Left lung (tissue), 10 donors: Measurements from ENCODE around the gene PADI2. TPM values are rescaled to one million over a fixed set of nuclear protein-coding genes. Genes with fewer than 3 reads are reported as not detected.

ENCODE experiments used
- ATAC-seq: fragments of 200-7000 bp; cut with Tn5 transposase; one replicate; pipeline ENCODE4 v1.9.1; 2020; ENCODE audit warnings: moderate library complexity
- DNase-seq, 4 donors: peaks; one replicate each; pipeline ENCODE4 v3.0.0-alpha.2; 2013 to 2020
- H3K27ac ChIP-seq, 2 donors: fragments of 200-600 bp; sonication (generic) in 1 of 2; one replicate each; pipeline versions ENCODE4 v1.5.0 to v1.8.0; 2020 to 2021
- H3K27me3 ChIP-seq, 2 donors: fragments of 200-600 bp; sonication (generic) in 1 of 2; one replicate each; pipeline versions ENCODE4 v1.5.0 to v1.8.0; 2020 to 2021
- H3K36me3 ChIP-seq, 2 donors: fragments of 200-600 bp; sonication (generic) in 1 of 2; one replicate each; pipeline versions ENCODE4 v1.5.0 to v1.8.0; 2020 to 2021
- H3K4me1 ChIP-seq, 2 donors: fragments of 200-600 bp; one replicate each; pipeline ENCODE4 v1.8.0; 2021
- H3K4me3 ChIP-seq, 2 donors: fragments of 200-600 bp; sonication (generic) in 1 of 2; one replicate each; pipeline versions ENCODE4 v1.5.0 to v1.8.0; 2020 to 2021; ENCODE audit warnings: mild to moderate bottlenecking in 1 of 2
- H3K9me3 ChIP-seq, 2 donors: fragments of 200-600 bp; sonication (generic) in 1 of 2; one replicate each; pipeline versions ENCODE4 v1.5.0 to v1.8.0; 2020 to 2021
- CTCF ChIP-seq, 2 donors: fragments of 200-600 bp; sonication (generic) in 1 of 2; IDR thresholded peaks; one replicate each; pipeline versions ENCODE4 v1.5.0 to v1.8.0; 2021; ENCODE audit warnings: antibody characterized with exemption in 2 of 2
- intact Hi-C, 2 donors: fragments of 100-400 bp; cut with DNase I; formaldehyde crosslinking; loops; one replicate each; pipeline versions ENCODE4 v1.11.2 to v1.14.2; 2022
- polyA plus RNA-seq, 6 donors: library from polyadenylated mRNA; unstranded; fragments of 120-200 nt; gene quantifications; one replicate each; pipeline ENCODE4 v1.2.1, GENCODE V29; 2013; ENCODE audit not compliant: insufficient read length in 6 of 6
- total RNA-seq, 2 donors: library from RNA; stranded (reverse); fragmentation: NEBNext Ultra II Directional; extraction: Animal tissue kit (Norgen Biotek cat#: 25700); gene quantifications; one replicate each; pipeline ENCODE4 v1.2.1, GENCODE V29; 2021
- donor health status: DM: no; HTN: yes; CAD: no.
- donor health status: DM: no; HTN: no; CAD: no.

The PADI2 gene
- total and polyA plus RNA-seq, 8 donors, result 2.2 to 35.4 (median 10.6) TPM

GRCh38 chr1:17081439-17081838 is 37.8 kb downstream of the PADI2 start:
- Histone ChIP-seq H3K4me3 (no peak overlapping the region), H3K36me3 (peaks cover 0 to 23% of the 10 kb centered on the region in 2 donors), H3K4me1 (peaks cover 0 to 12% of the 10 kb centered on the region in 2 donors), H3K9me3 (no peaks in the 10 kb centered on the region), H3K27ac (peak overlapping the region in 1 of 2 donors; percentile 57), H3K27me3 (no peaks in the 10 kb centered on the region)
- intact Hi-C loops, result no loop called here
- no peak for TF ChIP-seq CTCF (IDR thresholded peaks at IDR 0.05)
- peak in 1 of 4 donors; percentile 16 for DNase-seq
- ATAC-seq, result peak; percentile 76

GRCh38 chr1:17080880-17081279 is 38.4 kb downstream of the PADI2 start:
- H3K36me3 ChIP-seq, result peaks cover 0 to 23% of the 10 kb centered on the region in 2 donors
- intact Hi-C loops, result no loop called here

GRCh38 chr1:17080085-17080759 is 39.0 kb downstream of the PADI2 start:
- DNase-seq (no peak), ATAC-seq (no peak)
- intact Hi-C loops, result no loop called here
- no peak for TF ChIP-seq CTCF (IDR thresholded peaks at IDR 0.05)
- H3K4me1 ChIP-seq, result peaks cover 0 to 14% of the 10 kb centered on the region in 2 donors
- H3K27me3 ChIP-seq, result no peaks in the 10 kb centered on the region
- H3K27ac ChIP-seq, result no peak overlapping the region
- no peaks in the 10 kb centered on the region for H3K9me3 ChIP-seq
- H3K36me3 ChIP-seq, result peaks cover 0 to 23% of the 10 kb centered on the region in 2 donors
- H3K4me3 ChIP-seq, result no peak overlapping the region

More at GRCh38 chr1:17080880-17081279, 38.4 kb downstream of the PADI2 start:
- H3K4me1 ChIP-seq, result peaks cover 0 to 12% of the 10 kb centered on the region in 2 donors
- no peaks in the 10 kb centered on the region for H3K9me3 ChIP-seq
- no peak for TF ChIP-seq CTCF (IDR thresholded peaks at IDR 0.05)
- no peak for ATAC-seq
- H3K27me3 ChIP-seq, result no peaks in the 10 kb centered on the region
- H3K4me3 ChIP-seq, result no peak overlapping the region
- no peak overlapping the region for H3K27ac ChIP-seq
- no peak for DNase-seq

- DNase-seq (no peak), ATAC-seq (no peak)
- no peak for TF ChIP-seq CTCF (IDR thresholded peaks at IDR 0.05)
- Histone ChIP-seq H3K9me3 (no peaks in the 10 kb centered on the region), H3K4me3 (no peak overlapping the region), H3K36me3 (peaks cover 0 to 29% of the 10 kb centered on the region in 2 donors), H3K27ac (no peak overlapping the region), H3K4me1 (peaks cover 0 to 17% of the 10 kb centered on the region in 2 donors), H3K27me3 (no peaks in the 10 kb centered on the region)
- intact Hi-C loops, result no loop called here
These were observed 40.0 kb downstream of the PADI2 start for GRCh38 chr1:17078991-17079868.
